HepG2 (cell line): Measurements from ENCODE around the gene DEFB129. TPM values are rescaled to one million over a fixed set of nuclear protein-coding genes. Genes with fewer than 3 reads are reported as not detected.

Experiments used
- ATAC-seq: fragments of 200-7000 bp; cut with Tn5 transposase; 3 replicates; pipeline ENCODE4 v1.9.1; 2020; ENCODE audit warnings: mild to moderate bottlenecking, moderate library complexity
- Bru-seq: library from RNA; stranded (reverse); fragments of 400-500 nt; gene quantifications from one replicate; lab custom pipeline; 2021; lab: Mats Ljungman, UMichigan
- BruChase-seq, 2 experiments: library from RNA; stranded (reverse); fragments of 400-500 nt; gene quantifications; one replicate each; lab custom pipeline; 2021; lab: Mats Ljungman, UMichigan
- BruUV-seq: library from RNA; stranded (reverse); fragments of 400-500 nt; replicated peaks from 2 replicates; lab custom pipeline; 2021; lab: Mats Ljungman, UMichigan
- CTCF ChIA-PET: fragments of 300-600 bp; formaldehyde crosslinking; extraction: SDS; loops from one replicate; lab custom pipeline; 2021; ENCODE audit warnings: low total read pairs, inconsistent platforms, low intra/inter-chr PET ratio; lab: Yijun Ruan, JAX
- POLR2A ChIA-PET: fragments of 350-600 bp; sonication (Branson Sonifier 250); formaldehyde crosslinking; loops from one replicate; lab custom pipeline; 2020; ENCODE audit warnings: antibody characterized with exemption, inconsistent platforms; lab: Yijun Ruan, JAX
- DNase-seq: peaks from one replicate; pipeline ENCODE4 v3.0.0-alpha.2; 2015; ENCODE audit warnings: low spot score
- FAIRE-seq: peaks from 3 replicates; lab custom pipeline; 2011; peaks lifted over from hg19 to GRCh38; lab: Jason Lieb, UNC
- H2AFZ ChIP-seq: one replicate; pipeline ENCODE4 v1.6.1; 2011; ENCODE audit warnings: low read length, inconsistent platforms
- H3K27ac ChIP-seq: fragments of 300-600 bp; 3 replicates; pipeline ENCODE4 v1.8.0; 2011; ENCODE audit warnings: mixed run types, mild to moderate bottlenecking, mixed read lengths, low read length, inconsistent platforms; ENCODE audit not compliant: insufficient read depth; ENCODE audit errors: extremely low read length
- H3K27me3 ChIP-seq, 2 experiments: fragments of 200-600 bp in 1 of 2; 2 replicates in 1 of 2; 3 replicates in 1 of 2; pipeline versions ENCODE4 v1.6.0 to v1.8.0; 2011; ENCODE audit warnings: low read length in 2 of 2, mild to moderate bottlenecking in 2 of 2, moderate library complexity in 2 of 2, inconsistent platforms in 1 of 2; ENCODE audit not compliant: insufficient read depth in 2 of 2, control insufficient read depth in 1 of 2
- H3K36me3 ChIP-seq, 2 experiments: fragments of 200-600 bp in 1 of 2; replicated peaks in 1 of 2; 2 replicates in 1 of 2; 3 replicates in 1 of 2; pipeline versions ENCODE4 v1.5.1 to v1.8.0; 2011; ENCODE audit warnings: low read length in 2 of 2, inconsistent platforms in 1 of 2; ENCODE audit not compliant: insufficient read depth in 2 of 2, control insufficient read depth in 1 of 2
- H3K4me1 ChIP-seq: 2 replicates; pipeline ENCODE4 v1.5.1; 2012; ENCODE audit warnings: low read length, inconsistent platforms; ENCODE audit not compliant: insufficient read depth
- H3K4me2 ChIP-seq: 2 replicates; pipeline ENCODE4 v1.6.0; 2011; ENCODE audit warnings: low read depth, low read length, inconsistent platforms
- H3K4me3 ChIP-seq, 3 experiments: fragments of 200-600 bp in 1 of 3; sonication (generic), shearing (Covaris generic) in 1 of 3; replicated peaks in 1 of 3; 2 replicates each; pipeline ENCODE4 v1.5.1; 2011 to 2016; ENCODE audit warnings: low read length in 3 of 3, inconsistent platforms in 2 of 3, low read depth in 2 of 3, mild to moderate bottlenecking in 2 of 3, control low read depth in 1 of 3, mixed read lengths in 1 of 3; ENCODE audit not compliant: insufficient read depth in 1 of 3
- H3K79me2 ChIP-seq: one replicate; pipeline ENCODE4 v1.6.1; 2011; ENCODE audit warnings: low read length, inconsistent platforms; ENCODE audit not compliant: insufficient read depth
- H3K9ac ChIP-seq: 2 replicates; pipeline ENCODE4 v1.6.0; 2011; ENCODE audit warnings: mild to moderate bottlenecking, low read depth, low read length, inconsistent platforms; ENCODE audit not compliant: insufficient read depth
- H3K9me3 ChIP-seq: 2 replicates; pipeline ENCODE4 v1.5.1; 2012; ENCODE audit warnings: mild to moderate bottlenecking, low read length
- H4K20me1 ChIP-seq: 2 replicates; pipeline ENCODE4 v1.6.0; 2011; ENCODE audit warnings: inconsistent platforms, mild to moderate bottlenecking, low read length, moderate library complexity; ENCODE audit not compliant: insufficient read depth
- GATAD1 ChIP-seq: IDR thresholded peaks from 2 replicates; pipeline ENCODE4 v1.6.1; 2016; ENCODE audit warnings: missing genetic modification reagents, missing compliant biosample characterization
- HIVEP1 ChIP-seq: sonication (generic); formaldehyde crosslinking; IDR thresholded peaks from 2 replicates; pipeline ENCODE4 v1.4.0; 2020; ENCODE audit warnings: mild to moderate bottlenecking, missing genetic modification reagents
- KLF9 ChIP-seq: IDR thresholded peaks from 2 replicates; pipeline ENCODE4 v1.6.1; 2016; ENCODE audit warnings: low read depth
- NBN ChIP-seq: fragments of 450-650 bp; conservative IDR thresholded peaks from 2 replicates; pipeline ENCODE4 v1.6.1; 2017
- ZNF567 ChIP-seq: sonication (generic); formaldehyde crosslinking; IDR thresholded peaks from 2 replicates; pipeline ENCODE4 v1.8.1; 2023; ENCODE audit warnings: mild to moderate bottlenecking, missing genetic modification reagents, borderline replicate concordance
- ZNF766 ChIP-seq: sonication (generic); formaldehyde crosslinking; IDR thresholded peaks from 2 replicates; pipeline ENCODE4 v1.5.0; 2020; ENCODE audit warnings: missing genetic modification reagents, borderline replicate concordance
- WGBS: methylation state at CpG from one replicate; pipeline ENCODE4 v1.1.6; 2017; ENCODE audit warnings: low lambda C conversion rate; 5-methylcytosine and 5-hydroxymethylcytosine counted together
- in situ Hi-C: cut with HindIII; loops from 2 replicates; pipeline ENCODE4 v1.10.0; 2017; ENCODE audit warnings: low pct_unique_long_range_greater_than_20kb; ENCODE audit not compliant: extremely low pct_ligation_motif_present
- intact Hi-C: fragments of 100-400 bp; cut with micrococcal nuclease; formaldehyde crosslinking; loops from one replicate; pipeline ENCODE4 v1.10.0; 2022; ENCODE audit not compliant: unreplicated experiment
- long read RNA-seq, 2 experiments: library from RNA in 1 of 2; library from polyadenylated mRNA in 1 of 2; stranded (forward) in 1 of 2; unstranded in 1 of 2; transcript quantifications; one replicate each; pipeline ENCODE4 v2.0.0, GENCODE V29; 2019 to 2022
- polyA minus RNA-seq, 3 experiments: library from RNA; depleted of rRNA, polyadenylated mRNA; stranded (reverse); fragments of >200 nt; gene quantifications; 2 replicates each; pipeline ENCODE4 v1.2.3, GENCODE V29; 2011; ENCODE audit warnings: low replicate concordance in 1 of 3
- polyA plus RNA-seq, 8 experiments: library from polyadenylated mRNA; depleted of rRNA in 3 of 8; stranded (reverse) in 7 of 8; unstranded in 1 of 8; fragments of >200 nt; fragmentation: Illumina TruSeq in 4 of 8; extraction: Trizol in 4 of 8; gene quantifications; 2 replicates each; pipeline versions ENCODE4 v1.2.1 to v1.2.3, GENCODE V29; 2011 to 2016; ENCODE audit warnings: low read depth in 4 of 8, missing spikeins in 1 of 8, mixed read lengths in 1 of 8; ENCODE audit not compliant: insufficient read depth in 1 of 8
- total RNA-seq, 5 experiments: library from RNA; depleted of rRNA; stranded (reverse); fragments of >200 nt; fragmentation: Illumina TruSeq; extraction: Trizol; gene quantifications; 2 replicates each; pipeline ENCODE4 v1.2.3, GENCODE V29; 2016; ENCODE audit warnings: low read depth in 1 of 5

The DEFB129 gene
- total RNA-seq (2016; rRNA removed; fragmentation: Illumina TruSeq; extraction: Trizol), result not detected in 2 replicates
- total RNA-seq (2016; cell fraction: cytosol; rRNA removed; fragmentation: Illumina TruSeq; extraction: Trizol; ENCODE audit: low read depth), result not detected in 2 replicates
- not detected in 2 replicates for total RNA-seq (2016; cell fraction: insoluble cytoplasmic fraction; rRNA removed; fragmentation: Illumina TruSeq; extraction: Trizol)
- not detected in 2 replicates for total RNA-seq (2016; cell fraction: membrane; rRNA removed; fragmentation: Illumina TruSeq; extraction: Trizol)
- total RNA-seq (2016; cell fraction: nucleus; rRNA removed; fragmentation: Illumina TruSeq; extraction: Trizol), result not detected in 2 replicates
- polyA plus RNA-seq (2011; rRNA removed), result not detected in 2 replicates
- not detected in 2 replicates for polyA plus RNA-seq (2011; cell fraction: cytosol; rRNA removed)
- polyA plus RNA-seq (2011; cell fraction: nucleus; rRNA removed), result not detected in 2 replicates
- not detected in 2 replicates for polyA plus RNA-seq (2012)
- polyA plus RNA-seq (2016; cell fraction: cytosol; fragmentation: Illumina TruSeq; extraction: Trizol; ENCODE audit: low read depth), result not detected in 2 replicates
- not detected in 2 replicates for polyA plus RNA-seq (2016; cell fraction: insoluble cytoplasmic fraction; fragmentation: Illumina TruSeq; extraction: Trizol; ENCODE audit: low read depth)
- not detected in 2 replicates for polyA plus RNA-seq (2016; cell fraction: membrane; fragmentation: Illumina TruSeq; extraction: Trizol; ENCODE audit: low read depth)
- polyA plus RNA-seq (2016; cell fraction: nucleus; fragmentation: Illumina TruSeq; extraction: Trizol; ENCODE audit: insufficient read depth, low read depth), result not detected in 2 replicates
- polyA minus RNA-seq (2011; rRNA and poly(A)+ RNA removed; ENCODE audit: low replicate concordance), result not detected in 2 replicates
- not detected in 2 replicates for polyA minus RNA-seq (2011; cell fraction: cytosol; rRNA and poly(A)+ RNA removed)
- polyA minus RNA-seq (2011; cell fraction: nucleus; rRNA and poly(A)+ RNA removed), result not detected in 2 replicates
- not detected for Bru-seq, nascent RNA
- not detected for BruChase-seq, experiment 1, labeled RNA remaining after a 6-hour chase
- not detected for BruChase-seq, experiment 2, labeled RNA remaining after a 2-hour chase
- long read RNA-seq, experiment 1, result 0 reads
- long read RNA-seq, experiment 2, result 0 reads

- FAIRE-seq, result no peak
- H3K4me2 ChIP-seq, result no peak within 1 kb of the TSS
- no peak within 1 kb of the TSS for H2AFZ ChIP-seq
- peaks cover 0 to 1% of the 10 kb centered on the region in 2 experiments; a peak in 3 of 5 replicates for H3K27me3 ChIP-seq
- WGBS, result 0% methylated on average over 3 of the region's 3 CpGs
- H3K4me3 ChIP-seq, result no peak within 1 kb of the TSS
- no peak within 1 kb of the TSS for H3K27ac ChIP-seq
- intact Hi-C loops, result no loop called here
- no peak for DNase-seq
- no peaks in the 10 kb centered on the region for H3K79me2 ChIP-seq
- no TSS peak for BruUV-seq
- ATAC-seq, result no peak
- no peak for TF ChIP-seq KLF9 (CRISPR knock-in tag)
- no peak for TF ChIP-seq ZNF766 (CRISPR knock-in tag)
- 0 out of 2 replicates have a peak, but pooled peaks have one; percentile 64 for TF ChIP-seq NBN
- TF ChIP-seq ZNF567 (CRISPR knock-in tag), result peak; percentile 44; the same call in 1 of the 2 replicates
- no peak for TF ChIP-seq HIVEP1
- TF ChIP-seq GATAD1 (CRISPR knock-in tag), result no peak
- ChIA-PET CTCF (no interaction called here), POLR2A (no interaction called here)
- in situ Hi-C loops, result no loop called here
- no peaks in the 10 kb centered on the region for H3K9me3 ChIP-seq
- H3K4me1 ChIP-seq, result no peaks in the 10 kb centered on the region
- no peak within 1 kb of the TSS for H3K9ac ChIP-seq
- no peaks in the 10 kb centered on the region for H3K36me3 ChIP-seq
- no peaks in the 10 kb centered on the region for H4K20me1 ChIP-seq
These were observed at the start of gene DEFB129 for GRCh38 chr20:226958-227357. Gene DEFB129 (plus strand): TSS chr20:227258. CDS start chr20:227289, 31 bp downstream.
